Mesenteric fat pad (tissue), 1 donor: ENCODE measurements around the gene PLEKHB2. TPM values are rescaled to one million over a fixed set of nuclear protein-coding genes. Genes with fewer than 3 reads are reported as not detected.

Experiments
- total RNA-seq: library from RNA; stranded (reverse); fragmentation: NEBNext Ultra II Directional; extraction: Animal tissue kit (Norgen Biotek cat#: 25700); gene quantifications from one replicate; pipeline ENCODE4 v1.2.1, GENCODE V29; 2021
- donor health status: DM: yes; HTN: yes; CAD: no.

The PLEKHB2 gene
- total RNA-seq, 1 donor from 2014 or later = 68.2 TPM

Other genes starting within 250 kb of the PLEKHB2 start
- 120 TPM for gene FAM168B, start 11.9 kb upstream of the PLEKHB2 start, total RNA-seq
- 0.16 TPM for gene POTEE, start 104.2 kb downstream of the PLEKHB2 start, total RNA-seq